ENCODE data around the gene PCDHGA8. TPM values are rescaled to one million over a fixed set of nuclear protein-coding genes. Genes with fewer than 3 reads are reported as not detected.

PCDHGA8 gene
- total RNA-seq, 1 donor from 2014 or later = 0.33 TPM

DNA sequence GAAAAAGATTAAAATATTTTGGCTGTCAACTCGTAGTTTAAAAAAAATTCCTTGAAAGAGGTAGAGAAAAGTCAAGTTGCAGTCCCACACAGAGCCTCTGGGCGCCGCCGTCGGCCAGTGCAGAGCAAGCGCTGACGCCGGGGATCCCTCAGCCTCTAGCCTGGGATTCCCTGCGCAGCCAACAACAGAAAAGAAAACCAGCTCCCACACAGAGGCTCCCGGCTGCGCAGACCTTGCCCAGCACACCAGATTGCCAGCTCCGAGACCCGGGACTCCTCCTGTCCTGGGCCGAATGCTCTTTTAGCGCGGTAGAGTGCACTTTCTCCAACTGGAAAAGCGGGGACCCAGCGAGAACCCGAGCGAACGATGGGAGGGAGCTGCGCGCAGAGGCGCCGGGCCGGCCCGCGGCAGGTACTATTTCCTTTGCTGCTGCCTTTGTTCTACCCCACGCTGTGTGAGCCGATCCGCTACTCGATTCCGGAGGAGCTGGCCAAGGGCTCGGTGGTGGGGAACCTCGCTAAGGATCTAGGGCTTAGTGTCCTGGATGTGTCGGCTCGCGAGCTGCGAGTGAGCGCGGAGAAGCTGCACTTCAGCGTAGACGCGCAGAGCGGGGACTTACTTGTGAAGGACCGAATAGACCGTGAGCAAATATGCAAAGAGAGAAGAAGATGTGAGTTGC, 25.2 kb downstream of the PCDHGA8 start, which contains the start of gene PCDHGB7:
Gene PCDHGB7, plus strand, starts transcription at position 184 of the 679 bp plus-strand sequence. Its CDS starts 183 bp downstream, at position 367.

GRCh38 chr5:141420855-141421488, 28.5 kb downstream of the PCDHGA8 start, which contains the start of gene PCDHGA11:
Gene PCDHGA11 (plus strand): TSS chr5:141421051. CDS start chr5:141421228, 177 bp downstream.

DNA sequence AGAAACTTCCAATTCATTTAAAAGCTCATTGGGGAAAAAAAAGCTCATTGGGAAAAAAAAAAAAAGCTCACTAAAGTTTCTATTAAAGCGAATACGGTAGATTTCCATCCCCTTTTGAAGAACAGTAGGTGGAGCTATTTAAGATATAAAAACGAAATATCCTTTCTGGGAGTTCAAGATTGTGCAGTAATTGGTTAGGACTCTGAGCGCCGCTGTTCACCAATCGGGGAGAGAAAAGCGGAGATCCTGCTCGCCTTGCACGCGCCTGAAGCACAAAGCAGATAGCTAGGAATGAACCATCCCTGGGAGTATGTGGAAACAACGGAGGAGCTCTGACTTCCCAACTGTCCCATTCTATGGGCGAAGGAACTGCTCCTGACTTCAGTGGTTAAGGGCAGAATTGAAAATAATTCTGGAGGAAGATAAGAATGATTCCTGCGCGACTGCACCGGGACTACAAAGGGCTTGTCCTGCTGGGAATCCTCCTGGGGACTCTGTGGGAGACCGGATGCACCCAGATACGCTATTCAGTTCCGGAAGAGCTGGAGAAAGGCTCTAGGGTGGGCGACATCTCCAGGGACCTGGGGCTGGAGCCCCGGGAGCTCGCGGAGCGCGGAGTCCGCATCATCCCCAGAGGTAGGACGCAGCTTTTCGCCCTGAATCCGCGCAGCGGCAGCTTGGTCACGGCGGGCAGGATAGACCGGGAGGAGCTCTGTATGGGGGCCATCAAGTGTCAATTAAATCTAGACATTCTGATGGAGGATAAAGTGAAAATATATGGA, 38.1 kb downstream of the PCDHGA8 start, which contains the start of gene PCDHGA12:
Gene PCDHGA12, plus strand, starts transcription at position 176 of the 782 bp plus-strand sequence. Its CDS starts 253 bp downstream, at position 429.

Other genes with a start within 250 kb of the PCDHGA8 start
- gene PCDHB6, start 242.6 kb upstream of the PCDHGA8 start, total RNA-seq = not detected in 2 replicates
- gene PCDHB7, start 220.0 kb upstream of the PCDHGA8 start, total RNA-seq = 0.05 and 0.07 TPM in 2 replicates
- gene PCDHB8, start 214.8 kb upstream of the PCDHGA8 start, total RNA-seq = 0.25 TPM in 1 of 2 replicates, not detected in the other
- under 0.01 and 0.25 TPM in 2 replicates for gene PCDHB16, start 210.2 kb upstream of the PCDHGA8 start, total RNA-seq
- gene PCDHB9, start 205.5 kb upstream of the PCDHGA8 start, total RNA-seq = 0.15 and 0.27 TPM in 2 replicates
- gene PCDHB10, start 200.3 kb upstream of the PCDHGA8 start, total RNA-seq = 0.53 and 0.59 TPM in 2 replicates
- not detected in 2 replicates for gene PCDHB11, start 193.0 kb upstream of the PCDHGA8 start, total RNA-seq
- gene PCDHB12, start 183.9 kb upstream of the PCDHGA8 start, total RNA-seq = 0.05 and 0.13 TPM in 2 replicates
- gene PCDHB13, start 178.7 kb upstream of the PCDHGA8 start, total RNA-seq = 0.30 and 0.33 TPM in 2 replicates
- 0.20 and 0.30 TPM in 2 replicates for gene PCDHB14, start 169.3 kb upstream of the PCDHGA8 start, total RNA-seq
- 0.15 and 0.40 TPM in 2 replicates for gene PCDHB15, start 147.2 kb upstream of the PCDHGA8 start, total RNA-seq
- 0.15 TPM in 1 of 2 replicates, not detected in the other for gene SLC25A2, start 88.6 kb upstream of the PCDHGA8 start, total RNA-seq
- gene TAF7, start 71.8 kb upstream of the PCDHGA8 start, total RNA-seq = 44.8 and 50.7 TPM in 2 replicates
- 0.20 and 0.59 TPM in 2 replicates for gene PCDHGA1, start 62.1 kb upstream of the PCDHGA8 start, total RNA-seq
- gene PCDHGA2, start 53.9 kb upstream of the PCDHGA8 start, total RNA-seq = 0.73 and 0.79 TPM in 2 replicates
- 0.13 and 0.49 TPM in 2 replicates for gene PCDHGA3, start 48.8 kb upstream of the PCDHGA8 start, total RNA-seq
- gene PCDHGB1, start 42.5 kb upstream of the PCDHGA8 start, total RNA-seq = 0.44 and 0.60 TPM in 2 replicates
- 2.8 and 3.9 TPM in 2 replicates for gene PCDHGA4, start 37.6 kb upstream of the PCDHGA8 start, total RNA-seq
- 2.9 and 3.3 TPM in 2 replicates for gene PCDHGB2, start 32.6 kb upstream of the PCDHGA8 start, total RNA-seq
- gene PCDHGA5, start 28.5 kb upstream of the PCDHGA8 start, total RNA-seq = 0.53 and 0.79 TPM in 2 replicates
- gene PCDHGB3, start 22.4 kb upstream of the PCDHGA8 start, total RNA-seq = 0.67 and 1.4 TPM in 2 replicates
- 0.73 and 1.2 TPM in 2 replicates for gene PCDHGA6, start 18.7 kb upstream of the PCDHGA8 start, total RNA-seq
- 0.80 and 1.1 TPM in 2 replicates for gene PCDHGA7, start 9.9 kb upstream of the PCDHGA8 start, total RNA-seq
- gene PCDHGB4, start 4.9 kb upstream of the PCDHGA8 start, total RNA-seq = 3.3 and 4.2 TPM in 2 replicates
- gene PCDHGB5, start 5.3 kb downstream of the PCDHGA8 start, total RNA-seq = 7.9 and 8.3 TPM in 2 replicates
- gene PCDHGA9, start 10.1 kb downstream of the PCDHGA8 start, total RNA-seq = 1.2 and 1.8 TPM in 2 replicates
- 0.73 and 1.2 TPM in 2 replicates for gene PCDHGB6, start 15.4 kb downstream of the PCDHGA8 start, total RNA-seq
- 1.7 and 2.6 TPM in 2 replicates for gene PCDHGA10, start 20.4 kb downstream of the PCDHGA8 start, total RNA-seq
- gene PCDHGB7, start 25.0 kb downstream of the PCDHGA8 start, total RNA-seq = 3.1 and 5.3 TPM in 2 replicates
- 4.4 and 4.6 TPM in 2 replicates for gene PCDHGA11, start 28.4 kb downstream of the PCDHGA8 start, total RNA-seq
- 4.7 and 5.9 TPM in 2 replicates for gene PCDHGA12, start 37.9 kb downstream of the PCDHGA8 start, total RNA-seq
- 18.0 and 18.2 TPM in 2 replicates for gene PCDHGC3, start 83.3 kb downstream of the PCDHGA8 start, total RNA-seq
- gene PCDHGC4, start 92.4 kb downstream of the PCDHGA8 start, total RNA-seq = 0.20 and 0.44 TPM in 2 replicates
- 0.15 and 0.20 TPM in 2 replicates for gene PCDHGC5, start 96.4 kb downstream of the PCDHGA8 start, total RNA-seq
- 79.6 and 79.9 TPM in 2 replicates for gene DIAPH1, start 226.4 kb downstream of the PCDHGA8 start, total RNA-seq
- gene HDAC3, start 244.2 kb downstream of the PCDHGA8 start, total RNA-seq = 36.8 and 38.3 TPM in 2 replicates
- gene RELL2, start 244.4 kb downstream of the PCDHGA8 start, total RNA-seq = 5.3 and 5.7 TPM in 2 replicates

Data from mammary microvascular endothelial cell (primary cell).